GM10847 (cell line): ENCODE results near the gene SLC22A14.

Source experiments
- POLR2A ChIP-seq: IDR thresholded peaks from 2 replicates; pipeline ENCODE4 v1.6.1; 2011; ENCODE audit not compliant: insufficient read length; ENCODE audit errors: extremely low read depth

Gene SLC22A14

DNA sequence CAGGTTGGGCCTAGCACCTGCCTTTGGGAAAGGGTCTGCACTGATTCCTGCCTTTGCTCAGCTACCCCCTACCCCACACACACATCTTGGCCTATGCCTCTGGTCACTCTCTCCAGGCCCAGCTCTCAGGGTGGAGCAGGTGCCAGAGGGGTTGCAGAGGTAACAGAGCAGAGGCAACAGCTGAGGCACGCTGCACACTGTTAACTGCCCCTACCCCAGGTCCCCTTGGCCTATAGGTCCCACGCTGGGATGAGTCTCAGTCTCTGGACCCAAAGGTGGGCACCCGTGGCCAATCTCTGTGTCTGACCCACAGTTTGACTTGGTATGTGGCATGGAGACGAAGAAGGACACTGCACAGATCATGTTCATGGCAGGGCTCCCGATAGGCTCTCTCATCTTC lies 24.8 kb downstream of the SLC22A14 start:
- TF ChIP-seq POLR2A: no peak

DNA sequence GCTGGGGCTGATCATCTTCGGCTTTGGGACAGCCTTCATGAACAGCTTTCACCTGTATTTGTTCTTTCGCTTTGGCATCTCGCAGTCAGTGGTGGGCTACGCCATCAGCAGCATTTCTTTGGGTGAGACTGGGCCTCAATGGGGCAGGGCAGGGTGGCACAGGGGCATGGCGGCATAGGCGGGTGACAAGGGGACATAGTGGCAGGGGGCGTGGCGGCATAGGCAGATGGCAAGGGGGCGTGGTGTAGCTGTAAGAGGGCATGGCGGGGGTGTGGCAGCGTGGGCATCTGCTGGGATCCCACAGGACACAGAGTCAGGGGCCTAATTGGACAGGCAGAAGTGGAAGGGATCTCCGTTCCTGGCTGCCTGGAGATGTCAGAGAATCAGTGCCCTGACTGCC lies 25.5 kb downstream of the SLC22A14 start:
- TF ChIP-seq POLR2A: no peak

DNA sequence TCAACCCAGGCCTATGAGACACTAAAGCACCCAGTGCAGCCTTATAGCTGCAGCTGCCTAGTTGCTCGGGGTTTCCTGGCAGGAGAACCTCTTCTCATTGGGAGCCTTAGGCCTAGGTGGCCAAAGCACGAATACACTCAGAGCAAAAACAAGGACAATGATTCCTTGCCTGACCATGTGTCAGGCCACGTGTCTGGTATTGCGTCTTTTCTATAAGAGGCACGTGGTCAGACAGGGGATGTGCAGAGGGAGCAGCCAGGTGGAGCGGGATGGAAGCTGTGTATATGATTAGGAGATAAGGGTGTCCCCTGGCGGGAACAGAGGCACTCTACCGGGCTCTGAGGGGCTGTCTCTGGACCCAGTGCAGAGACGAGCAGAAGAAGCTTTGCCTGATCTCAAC lies 26.4 kb downstream of the SLC22A14 start:
- no peak for TF ChIP-seq POLR2A

DNA sequence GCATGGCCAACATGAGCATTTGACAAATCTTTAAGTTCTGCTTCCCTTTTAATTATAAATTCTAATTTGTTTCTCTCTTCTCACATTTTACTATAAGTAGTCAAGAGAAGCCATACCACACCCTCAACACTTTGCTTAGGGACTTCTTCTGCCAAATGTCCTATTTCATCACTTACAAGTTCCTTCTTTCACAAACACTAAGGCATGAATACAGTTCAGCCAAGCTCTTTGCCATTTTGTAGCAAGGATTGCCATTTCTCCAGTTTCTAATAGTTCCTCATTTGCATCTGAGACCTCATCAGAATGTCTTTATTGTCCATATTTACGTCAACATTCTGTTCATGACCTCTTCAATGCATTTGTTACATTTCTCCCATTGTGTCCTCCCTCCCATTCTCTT lies 29.4 kb downstream of the SLC22A14 start:
- TF ChIP-seq POLR2A: no peak

DNA sequence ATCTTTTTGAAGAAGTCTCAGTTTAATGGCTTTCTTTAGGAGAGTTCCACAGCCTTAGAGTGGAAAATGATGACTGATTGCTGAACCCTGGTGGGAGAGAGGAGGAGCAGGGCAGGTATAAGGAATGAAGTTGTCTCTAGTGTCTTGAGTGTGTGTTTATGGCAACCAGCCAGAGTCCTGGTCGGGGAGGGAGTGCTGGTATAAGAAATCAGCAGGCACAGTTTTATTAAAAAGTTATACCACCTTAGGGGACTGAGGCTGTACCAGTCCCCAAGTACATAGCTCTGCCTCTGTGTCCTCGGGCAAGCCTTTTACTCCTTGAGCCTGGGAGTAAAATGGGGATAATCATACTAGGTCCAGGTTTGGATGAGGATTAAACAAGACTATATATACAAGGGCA lies 29.8 kb downstream of the SLC22A14 start:
- TF ChIP-seq POLR2A: no peak

DNA sequence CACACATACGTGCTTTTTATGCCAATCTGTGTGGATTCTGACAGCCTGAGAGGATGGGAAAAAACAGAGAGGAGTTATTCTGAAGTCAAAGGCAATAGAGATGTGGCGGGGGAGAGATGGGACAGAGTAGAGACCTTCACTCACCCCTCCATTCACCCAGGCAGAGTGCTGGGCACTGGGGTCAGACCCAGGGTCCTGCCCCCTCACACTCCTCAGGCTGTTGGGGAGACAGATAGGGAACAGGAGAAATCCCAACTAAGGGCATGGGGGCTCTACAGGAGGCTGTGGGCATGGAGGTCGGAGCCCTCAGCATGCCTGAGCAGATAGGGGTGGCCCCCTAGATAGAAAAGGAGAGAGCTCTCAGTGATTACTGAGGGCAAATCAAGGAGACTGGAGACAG lies 30.3 kb downstream of the SLC22A14 start:
- TF ChIP-seq POLR2A: no peak

DNA sequence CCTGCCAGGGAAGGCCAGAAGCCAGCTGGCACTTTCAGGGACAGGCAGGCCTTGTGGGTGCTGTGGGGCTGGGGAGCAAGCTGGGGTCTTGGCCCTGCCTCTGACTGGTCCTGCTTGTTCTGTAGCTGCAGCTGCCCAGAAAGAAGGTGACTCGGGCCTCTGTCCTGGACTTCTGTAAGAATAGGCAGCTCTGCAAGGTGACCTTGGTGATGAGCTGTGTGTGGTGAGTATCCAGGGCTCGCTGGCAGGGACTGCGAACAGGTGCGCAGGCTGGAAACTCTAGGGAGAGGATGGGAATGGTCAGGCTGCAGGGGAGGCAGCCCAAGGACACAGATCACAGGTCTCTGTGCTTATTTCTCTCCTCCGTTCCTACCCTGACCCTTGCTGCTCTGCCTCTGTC lies 31.2 kb downstream of the SLC22A14 start:
- no peak for TF ChIP-seq POLR2A

DNA sequence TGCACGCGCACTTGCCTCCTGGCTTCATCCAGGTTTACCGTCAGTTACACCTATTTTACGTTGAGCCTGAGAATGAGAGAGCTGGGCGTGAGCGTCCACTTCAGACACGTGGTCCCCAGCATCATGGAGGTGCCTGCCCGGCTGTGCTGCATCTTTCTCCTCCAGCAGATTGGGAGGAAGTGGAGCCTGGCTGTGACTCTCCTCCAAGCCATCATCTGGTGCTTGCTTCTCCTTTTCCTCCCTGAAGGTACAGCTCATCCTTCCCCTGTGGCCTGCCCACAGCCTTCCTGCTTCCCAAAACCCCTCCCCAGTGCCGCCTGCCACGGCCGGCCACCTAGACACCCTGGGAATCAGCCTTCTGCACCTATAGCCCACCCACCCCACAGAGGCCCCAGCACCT lies 31.6 kb downstream of the SLC22A14 start:
- TF ChIP-seq POLR2A: no peak

DNA sequence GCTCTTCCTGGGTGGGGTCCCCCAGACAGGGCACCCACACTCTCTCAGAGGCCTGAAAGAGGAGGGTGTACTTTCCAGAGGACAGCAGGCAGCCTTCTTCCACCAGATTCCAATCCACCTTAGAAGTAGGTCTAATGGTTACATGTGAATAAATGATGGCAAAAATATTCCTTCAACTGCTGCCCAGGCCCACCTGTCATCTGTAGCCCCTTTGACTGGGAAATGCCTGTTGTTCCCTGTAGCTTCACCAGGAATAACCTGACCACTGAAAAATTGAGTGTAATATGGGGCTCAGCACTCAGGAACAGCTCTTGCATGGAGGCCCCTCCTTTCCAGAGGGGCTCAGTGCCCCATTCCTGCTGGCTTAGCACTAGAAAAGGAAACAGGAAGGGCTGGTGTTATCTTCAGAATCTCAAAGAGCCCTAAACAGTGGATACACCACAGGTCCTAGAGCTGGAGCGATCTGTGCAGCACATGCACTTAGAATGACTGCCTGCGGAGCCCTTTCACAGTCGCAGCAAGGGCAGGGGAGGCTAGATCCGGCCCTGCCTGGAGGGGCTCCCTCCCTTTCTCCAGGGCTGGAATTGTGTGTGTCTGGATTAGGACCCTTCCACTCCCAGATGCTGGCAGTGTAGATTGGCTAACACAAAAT lies 32.1 kb downstream of the SLC22A14 start:
- no peak for TF ChIP-seq POLR2A

DNA sequence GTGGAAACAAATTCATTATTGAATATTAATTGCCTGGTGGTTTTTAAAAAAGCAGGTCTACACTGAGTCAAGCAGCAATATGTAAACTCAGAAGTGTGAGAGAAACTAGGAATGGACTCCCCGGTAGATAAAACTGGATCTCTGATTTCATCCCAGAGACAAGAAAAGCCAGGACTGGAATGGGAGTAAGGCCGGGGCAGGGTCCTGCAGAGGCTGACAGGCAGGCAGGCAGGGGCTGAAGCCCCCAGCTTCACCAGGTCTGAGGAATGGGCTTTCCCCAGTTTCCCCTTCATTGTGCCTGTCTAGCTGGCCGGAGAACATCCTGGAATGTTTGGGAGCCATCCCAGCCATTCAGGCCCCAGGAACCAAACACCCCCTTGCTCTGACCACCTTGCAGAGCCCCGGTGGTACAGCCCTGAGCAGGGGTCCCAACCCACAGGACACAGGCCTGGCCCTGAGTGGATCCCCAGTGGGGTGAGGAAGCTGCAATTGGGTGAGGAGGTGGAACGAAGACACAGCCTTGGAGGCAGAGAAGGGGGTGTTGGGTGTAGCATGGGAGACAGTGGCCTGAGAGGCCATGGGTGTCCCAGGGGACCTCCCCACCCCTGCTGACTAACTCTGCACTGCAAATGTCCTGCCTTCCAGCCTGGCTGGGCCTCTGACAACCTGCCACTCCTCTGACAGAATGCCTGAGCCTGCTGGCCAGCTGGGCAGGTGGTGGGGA lies 32.8 kb downstream of the SLC22A14 start:
- no peak for TF ChIP-seq POLR2A

DNA sequence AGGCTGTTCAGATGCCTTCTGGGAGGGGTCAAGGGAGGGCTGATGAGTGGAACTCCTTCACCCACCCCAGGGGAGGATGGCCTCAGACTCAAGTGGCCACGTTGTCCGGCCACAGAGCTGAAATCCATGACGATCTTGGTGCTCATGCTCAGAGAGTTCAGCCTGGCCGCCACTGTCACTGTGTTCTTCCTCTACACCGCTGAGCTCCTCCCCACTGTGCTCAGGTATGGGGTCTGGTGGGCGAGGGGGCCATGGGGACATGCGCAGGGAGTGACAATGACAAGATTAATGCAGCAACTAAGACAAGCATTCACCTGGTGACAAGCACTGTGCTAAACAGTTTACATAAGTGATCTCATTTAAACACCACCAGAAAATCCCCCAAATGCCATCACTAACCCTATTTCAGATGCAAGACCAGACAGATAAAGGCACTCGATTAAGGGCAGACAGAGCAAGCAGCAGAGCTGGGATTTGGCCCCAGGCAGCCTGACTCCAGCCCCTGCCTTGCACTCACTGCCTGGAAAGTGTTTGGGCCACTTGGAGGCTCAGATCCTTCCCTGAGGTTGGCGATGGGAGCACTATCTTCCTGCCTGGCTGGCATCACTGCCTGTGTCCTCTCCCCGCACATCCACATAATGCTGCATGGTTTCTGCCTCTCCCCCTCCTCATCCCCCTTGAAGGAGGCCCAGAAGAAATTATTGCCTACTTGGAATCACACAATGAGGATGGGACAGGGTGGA lies 33.6 kb downstream of the SLC22A14 start:
- no peak for TF ChIP-seq POLR2A

DNA sequence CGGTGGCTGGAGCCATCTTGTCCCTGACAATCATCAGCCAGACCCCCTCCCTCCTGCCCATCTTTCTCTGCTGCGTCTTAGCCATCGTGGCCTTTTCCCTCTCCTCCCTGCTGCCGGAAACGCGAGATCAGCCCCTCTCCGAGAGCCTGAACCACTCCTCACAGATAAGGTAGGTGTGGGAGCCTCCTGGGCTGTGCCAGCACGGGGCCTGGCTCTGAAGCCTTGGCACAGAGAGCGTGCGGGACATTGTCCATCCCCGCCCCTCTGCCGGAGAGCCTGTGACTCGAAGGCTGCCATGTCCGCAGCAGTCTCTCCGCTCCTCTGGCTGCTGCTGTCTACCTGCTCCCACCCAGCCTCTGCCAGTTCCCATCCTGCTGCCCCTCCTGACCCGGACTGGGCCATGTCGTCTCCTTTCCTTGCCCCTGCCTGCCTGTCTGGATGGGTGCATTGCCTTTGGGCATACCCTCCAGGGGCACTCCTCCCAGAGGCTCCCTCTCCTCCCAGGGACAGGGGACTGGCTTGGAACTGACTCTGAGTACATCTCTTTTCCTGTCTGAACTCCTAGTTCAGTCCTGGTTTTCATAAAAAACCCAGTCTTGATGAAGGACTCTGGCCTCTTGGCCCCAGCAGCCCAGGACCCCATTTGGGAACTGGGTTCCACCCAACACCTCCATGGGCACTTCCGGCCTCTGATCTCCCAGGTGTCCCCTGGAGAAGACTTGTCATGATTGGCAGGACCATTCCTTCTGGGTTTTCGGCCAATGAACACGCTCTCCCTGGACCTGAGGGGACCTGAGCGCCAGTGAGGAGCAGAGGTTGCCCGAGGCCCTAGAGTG lies 34.5 kb downstream of the SLC22A14 start:
- no peak for TF ChIP-seq POLR2A

DNA sequence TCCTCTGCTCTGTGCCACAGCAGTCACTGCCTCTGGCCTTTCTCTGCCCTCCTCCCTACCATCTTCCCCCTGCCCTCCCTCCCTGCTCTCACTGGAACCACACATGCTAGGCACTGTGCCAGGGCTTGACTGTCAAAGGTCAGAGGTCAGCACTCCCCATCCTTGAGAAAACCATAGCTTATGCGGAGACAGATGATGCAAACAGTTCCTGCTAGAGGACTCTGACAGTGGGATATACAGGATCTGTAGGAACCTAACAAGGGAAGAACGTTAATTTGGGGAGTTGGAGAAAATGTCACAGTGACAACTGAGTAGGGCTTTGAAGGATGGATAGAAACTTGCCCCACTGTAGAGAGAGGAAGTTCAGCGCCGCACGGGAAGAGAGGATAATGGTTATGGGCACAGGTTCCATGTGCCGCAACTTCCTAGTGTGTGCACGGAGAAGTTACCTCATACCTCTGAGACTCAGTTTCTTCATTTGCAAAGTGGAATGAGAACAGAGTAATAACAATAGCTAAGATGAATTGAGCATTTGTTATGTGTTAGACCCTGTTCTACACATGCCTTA lies 35.2 kb downstream of the SLC22A14 start:
- TF ChIP-seq POLR2A: no peak

DNA sequence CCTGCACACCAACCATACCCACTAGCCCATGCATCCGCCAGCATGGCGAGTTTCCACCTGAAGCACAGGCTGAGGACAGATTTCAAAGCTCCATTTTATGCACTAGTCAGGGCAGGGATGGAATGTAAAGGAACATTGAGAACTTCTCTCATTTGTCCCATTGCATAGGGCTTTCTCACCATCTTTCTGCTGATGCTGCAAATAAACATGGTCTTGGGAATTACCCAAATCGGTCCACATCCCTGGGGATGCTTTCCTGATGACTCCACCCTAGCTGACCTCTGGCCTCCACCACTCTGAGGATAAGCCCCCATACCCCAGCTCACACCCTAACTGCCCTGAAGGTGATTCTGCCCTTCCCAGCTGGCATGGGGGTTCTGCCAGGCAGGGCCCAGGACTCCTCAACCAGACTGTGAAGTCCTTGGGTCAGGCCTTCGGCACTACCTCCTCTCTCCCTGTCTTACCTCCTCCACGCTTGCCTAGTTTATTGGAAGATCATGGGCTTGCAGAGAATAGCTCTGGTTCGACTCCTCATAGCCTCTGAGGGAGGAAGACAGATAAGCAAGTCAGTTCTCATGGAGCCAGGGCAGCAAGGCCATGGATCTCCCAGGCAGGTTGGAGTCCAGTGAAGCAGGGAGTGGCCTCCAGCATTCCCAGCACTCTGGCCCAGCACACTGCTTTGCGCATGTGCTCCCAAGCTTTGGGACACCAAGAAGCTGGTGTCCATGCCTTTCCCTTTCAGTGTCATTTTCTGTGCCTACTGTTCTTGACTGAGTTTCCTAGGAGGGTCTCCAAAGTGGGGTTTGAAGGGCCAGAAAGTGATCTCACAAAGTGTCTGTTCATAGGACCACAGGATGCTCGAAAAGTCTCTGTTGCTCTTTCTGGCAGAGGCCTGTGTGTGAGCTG lies 36.9 kb downstream of the SLC22A14 start:
- no peak for TF ChIP-seq POLR2A
